Astrocyte of the spinal cord (primary cell): ENCODE measurements around the gene TANC2.

Source experiments
- DNase-seq: peaks from one replicate; pipeline ENCODE4 v3.0.0; 2011; ENCODE audit warnings: low read depth, low spot score
- H3K4me3 ChIP-seq: 2 replicates; pipeline ENCODE4 v1.5.1; 2011; ENCODE audit warnings: low read depth, mild to moderate bottlenecking, low read length, moderate library complexity
- CTCF ChIP-seq: IDR thresholded peaks from 2 replicates; pipeline ENCODE4 v1.5.1; 2012; ENCODE audit warnings: low read depth, mild to moderate bottlenecking, low read length, inconsistent platforms
- in situ Hi-C: cut with HindIII; loops from 2 replicates; pipeline ENCODE4 v1.10.0; 2017; ENCODE audit warnings: low sequenced_read_pairs

Gene TANC2

GRCh38 chr17:62935523-62935922 is 30.5 kb upstream of the TANC2 start:
- no peak for DNase-seq
- TF ChIP-seq CTCF, result no peak
- in situ Hi-C loops, result no loop called here
- no peak overlapping the region for H3K4me3 ChIP-seq

GRCh38 chr17:62937606-62938005 is 28.4 kb upstream of the TANC2 start:
- DNase-seq, result no peak
- TF ChIP-seq CTCF, result no peak
- H3K4me3 ChIP-seq, result no peak overlapping the region
- in situ Hi-C loops, result no loop called here

GRCh38 chr17:62941358-62941991 is 24.6 kb upstream of the TANC2 start:
- H3K4me3 ChIP-seq, result no peak overlapping the region
- no peak for TF ChIP-seq CTCF
- no peak for DNase-seq
- in situ Hi-C loops, result no loop called here

GRCh38 chr17:62948370-62948769 is 17.7 kb upstream of the TANC2 start:
- no peak overlapping the region for H3K4me3 ChIP-seq
- in situ Hi-C loops, result no loop called here
- TF ChIP-seq CTCF, result no peak
- no peak for DNase-seq

GRCh38 chr17:62949036-62949435 is 17.0 kb upstream of the TANC2 start:
- in situ Hi-C loops, result no loop called here
- H3K4me3 ChIP-seq, result no peak overlapping the region
- TF ChIP-seq CTCF, result no peak
- no peak for DNase-seq

GRCh38 chr17:62950067-62950466 is 16.0 kb upstream of the TANC2 start:
- peak; percentile 53 for DNase-seq
- no peak for TF ChIP-seq CTCF
- in situ Hi-C loops, result no loop called here
- H3K4me3 ChIP-seq, result no peak overlapping the region
